Stimulated activated CD4-positive, alpha-beta T cell treated with anti-CD3 and anti-CD28 coated beads, Interleukin-4, amount 100 ng/mL, for 4 hours (primary cell): Measurements from ENCODE around the gene ELOB.

Experiments used
- DNase-seq, 2 experiments: peaks; one replicate each; pipeline ENCODE4 v3.0.0-alpha.2; 2020

ELOB gene

DNA sequence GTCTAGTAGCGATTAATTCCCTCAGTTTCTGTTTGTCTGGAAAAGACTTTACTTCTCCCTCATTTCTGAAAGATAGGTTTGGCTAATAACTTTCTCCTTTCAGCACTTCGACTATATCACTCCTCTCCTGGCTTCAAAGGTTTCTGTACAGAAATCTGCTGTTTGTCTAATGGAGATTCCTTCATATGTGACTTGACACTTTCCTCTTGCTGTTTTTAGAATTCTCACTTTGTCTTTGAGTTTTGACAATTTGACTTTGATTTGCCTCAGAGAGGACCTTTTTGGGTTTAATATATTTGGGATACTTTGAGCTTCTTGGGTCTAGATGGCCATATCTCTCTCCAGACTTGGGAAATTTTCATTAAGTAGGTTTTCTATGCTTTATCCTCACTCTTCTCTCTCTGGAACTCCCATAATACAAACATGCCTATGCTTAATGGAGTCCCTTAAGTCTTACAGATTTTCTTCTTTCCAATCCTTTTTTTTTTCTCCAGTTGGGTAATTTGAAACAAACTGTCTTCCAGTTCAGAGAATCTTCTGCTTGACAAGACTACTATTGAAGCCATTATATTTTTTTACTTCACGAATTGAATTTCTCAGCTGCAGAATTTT, 32.2 kb upstream of the ELOB start:
- no peak for DNase-seq

DNA sequence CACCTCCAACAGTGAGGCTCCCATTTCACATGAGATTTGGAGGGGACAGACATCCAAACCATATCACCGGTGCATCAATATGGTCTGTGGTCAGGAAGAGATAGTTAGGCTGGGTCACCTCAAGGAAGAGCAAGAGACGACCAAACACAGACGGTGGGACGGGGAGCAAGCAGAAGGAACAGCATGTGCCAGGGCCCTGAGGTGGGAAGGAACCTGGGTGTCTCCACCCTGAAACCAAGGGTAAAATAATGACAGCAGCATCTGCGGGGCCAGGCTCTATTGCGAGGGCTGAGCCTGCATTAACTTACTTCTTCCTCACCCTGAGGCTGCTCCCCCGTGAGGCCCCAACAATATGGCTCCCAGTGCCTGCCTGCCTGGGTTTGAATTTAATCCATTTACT, 31.1 kb upstream of the ELOB start:
- DNase-seq: no peak

DNA sequence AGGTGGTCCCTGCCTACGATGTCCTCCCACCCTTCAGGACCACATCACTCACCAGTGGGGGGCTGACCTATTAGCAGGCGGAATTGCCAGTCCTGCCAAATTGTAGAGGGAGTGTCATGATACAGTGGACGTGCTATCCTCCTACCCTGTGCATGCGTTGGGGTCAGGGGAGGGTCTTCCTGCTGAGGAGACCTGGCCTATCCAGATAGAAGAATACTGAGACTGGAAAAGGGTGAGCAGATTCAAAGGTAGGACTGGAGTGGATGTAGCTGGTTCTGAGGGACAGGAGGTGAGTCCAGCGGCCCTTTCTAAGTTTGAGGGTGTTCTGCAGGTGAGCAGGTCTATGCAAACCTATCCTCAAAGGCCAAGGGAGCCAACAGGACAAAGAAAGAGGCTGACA, 29.2 kb upstream of the ELOB start:
- no peak for DNase-seq

DNA sequence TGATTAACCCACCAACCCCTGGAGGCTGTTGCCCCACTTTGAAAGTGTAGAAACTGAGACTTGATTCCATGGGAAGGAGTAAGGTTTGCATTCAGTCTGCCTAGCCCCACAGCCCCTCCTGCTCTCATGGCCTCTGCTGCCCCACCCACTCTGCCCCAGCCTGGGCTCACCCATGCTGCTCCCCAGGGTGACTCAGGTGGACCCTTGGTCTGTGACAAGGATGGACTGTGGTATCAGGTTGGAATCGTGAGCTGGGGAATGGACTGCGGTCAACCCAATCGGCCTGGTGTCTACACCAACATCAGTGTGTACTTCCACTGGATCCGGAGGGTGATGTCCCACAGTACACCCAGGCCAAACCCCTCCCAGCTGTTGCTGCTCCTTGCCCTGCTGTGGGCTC, 27.6 kb upstream of the ELOB start:
- DNase-seq: no peak

DNA sequence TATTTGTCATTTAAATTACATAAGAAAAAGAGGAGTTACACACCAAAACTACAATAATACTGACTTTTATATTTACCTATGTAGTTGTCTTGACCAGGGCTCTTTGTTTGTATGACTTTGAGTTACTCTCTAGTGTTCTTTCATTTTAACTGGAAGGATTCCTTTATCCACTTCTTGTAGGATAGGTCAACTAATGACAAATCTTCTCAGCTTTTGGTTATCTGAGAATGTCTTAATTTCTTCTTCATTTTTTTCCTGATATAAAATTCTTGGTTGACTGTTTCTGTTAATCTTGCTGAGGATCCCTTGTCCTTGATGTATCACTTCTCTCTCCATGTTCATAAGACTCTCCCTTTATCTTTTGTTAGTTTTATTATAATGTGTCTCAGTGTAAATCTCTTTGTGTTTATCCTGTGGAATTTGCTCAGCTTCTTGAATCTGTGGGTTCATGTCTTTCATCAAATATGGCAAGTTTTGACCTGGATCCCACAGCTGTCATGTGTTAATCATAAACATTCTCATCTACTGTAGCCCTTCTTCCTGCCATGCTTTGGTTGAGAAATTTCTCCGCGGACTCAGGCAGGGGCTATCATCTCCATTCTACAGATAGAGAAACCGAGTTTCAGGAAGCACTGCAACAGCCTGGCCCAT, 26.6 kb upstream of the ELOB start:
- no peak for DNase-seq

DNA sequence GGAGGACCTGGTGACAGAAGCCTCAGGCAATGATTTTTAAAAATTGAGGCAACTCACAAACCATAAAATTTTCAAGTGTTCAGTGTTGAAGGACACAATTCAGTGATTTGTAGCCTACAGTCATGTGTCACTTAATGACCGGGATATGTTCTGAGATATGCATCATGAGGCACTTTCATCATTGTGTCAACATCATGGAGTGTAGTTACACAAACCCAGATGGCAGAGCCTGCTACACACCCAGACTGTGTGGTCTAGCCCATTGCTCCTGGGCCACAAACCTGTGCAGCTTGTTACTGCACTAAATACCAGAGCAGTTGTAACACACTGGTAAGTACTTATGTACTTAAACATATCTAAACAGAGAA, 22.8 kb upstream of the ELOB start:
- no peak for DNase-seq

DNA sequence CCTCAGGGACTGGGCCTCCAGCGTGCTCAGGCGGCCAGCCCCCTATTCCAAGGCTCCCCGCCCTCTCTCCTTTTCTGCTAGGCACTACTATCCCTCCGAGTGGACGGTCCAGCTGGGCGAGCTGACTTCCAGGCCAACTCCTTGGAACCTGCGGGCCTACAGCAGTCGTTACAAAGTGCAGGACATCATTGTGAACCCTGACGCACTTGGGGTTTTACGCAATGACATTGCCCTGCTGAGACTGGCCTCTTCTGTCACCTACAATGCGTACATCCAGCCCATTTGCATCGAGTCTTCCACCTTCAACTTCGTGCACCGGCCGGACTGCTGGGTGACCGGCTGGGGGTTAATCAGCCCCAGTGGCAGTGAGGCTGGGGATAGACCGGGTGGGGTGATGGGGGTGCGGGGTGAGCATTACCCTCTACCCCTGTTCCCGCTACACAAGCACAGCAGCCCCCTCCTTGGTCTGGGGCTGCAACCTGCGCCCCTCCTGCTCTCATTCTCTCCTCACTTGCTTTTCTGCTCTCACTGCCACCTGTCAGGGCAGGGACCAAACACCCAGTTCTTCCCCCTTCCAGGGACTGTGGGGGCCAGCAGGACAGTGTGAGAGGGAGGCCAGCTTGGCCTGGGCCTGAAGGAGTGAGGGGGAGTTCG, 22.3 kb upstream of the ELOB start:
- no peak for DNase-seq

DNA sequence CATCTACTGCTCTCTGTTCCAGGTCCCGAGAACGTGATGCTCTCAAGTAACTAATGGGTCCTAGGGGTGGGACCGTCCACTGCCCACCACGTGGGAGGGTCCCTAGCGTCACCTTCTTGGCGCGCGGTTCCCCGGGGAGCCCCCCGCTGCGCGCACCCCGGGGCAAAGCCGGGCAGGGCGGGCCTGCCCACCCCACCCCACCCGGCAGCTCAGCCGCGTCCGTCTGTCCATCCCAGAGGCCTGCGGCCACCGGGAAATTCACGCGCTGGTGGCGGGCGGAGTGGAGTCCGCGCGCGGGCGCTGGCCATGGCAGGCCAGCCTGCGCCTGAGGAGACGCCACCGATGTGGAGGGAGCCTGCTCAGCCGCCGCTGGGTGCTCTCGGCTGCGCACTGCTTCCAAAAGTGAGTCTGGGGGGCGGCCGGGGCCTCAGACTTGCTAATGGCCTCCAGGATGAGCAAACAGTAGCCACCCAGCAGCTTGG, 21.7 kb upstream of the ELOB start:
- no peak for DNase-seq

DNA sequence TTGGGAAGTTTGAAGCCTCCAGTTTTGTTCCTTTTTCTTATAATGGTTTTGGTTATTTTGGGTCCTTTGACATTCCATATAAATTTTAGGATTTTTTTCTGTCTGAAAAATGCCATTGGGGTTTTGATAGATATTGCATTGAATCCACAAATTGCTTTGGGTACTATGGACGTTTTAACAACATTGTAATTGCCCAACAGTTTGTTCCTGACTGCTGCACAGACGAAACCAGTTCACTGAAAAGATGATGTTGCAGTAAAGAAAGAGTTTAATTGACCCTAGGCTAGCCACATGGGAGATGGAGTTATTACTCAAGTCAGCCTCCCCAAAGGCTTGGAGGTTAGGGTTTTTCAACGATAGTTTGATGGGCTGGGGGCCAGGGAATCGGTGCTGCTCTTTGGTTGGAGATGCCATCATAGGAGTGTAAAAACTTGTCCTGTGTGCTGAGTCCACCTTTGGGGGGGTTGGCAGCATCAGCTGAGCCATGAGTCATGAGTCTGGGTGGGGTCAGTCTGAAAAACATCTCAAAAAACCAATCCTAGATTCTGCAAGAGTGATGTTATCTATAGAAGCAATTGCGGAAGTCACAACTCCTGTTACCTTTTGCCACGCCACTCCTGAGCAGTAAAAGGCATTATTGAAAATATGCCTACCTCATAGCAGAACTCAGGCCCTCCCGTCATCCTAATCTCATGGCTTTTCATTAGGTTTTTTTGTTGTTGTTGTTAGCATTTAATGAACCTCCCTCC, 18.5 kb upstream of the ELOB start:
- DNase-seq: no peak

DNA sequence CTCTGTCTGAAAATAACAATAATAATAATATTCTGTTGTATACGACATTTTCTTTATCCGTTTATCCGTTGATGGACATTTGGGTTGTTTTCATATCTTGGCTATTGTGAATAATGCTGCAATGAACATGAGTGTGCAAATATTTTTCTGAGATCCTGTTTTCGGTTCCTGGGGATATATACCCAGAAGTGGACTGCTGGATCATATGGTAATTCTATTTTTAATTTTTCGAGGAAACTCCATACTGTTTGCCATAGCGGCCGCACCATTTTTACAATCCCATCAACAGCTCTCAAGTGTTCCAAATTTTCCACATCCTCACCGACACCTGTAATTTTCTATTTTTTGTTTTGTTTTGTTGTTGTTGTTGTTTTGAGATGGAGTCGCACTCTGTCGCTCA, 15.9 kb upstream of the ELOB start:
- no peak for DNase-seq

DNA sequence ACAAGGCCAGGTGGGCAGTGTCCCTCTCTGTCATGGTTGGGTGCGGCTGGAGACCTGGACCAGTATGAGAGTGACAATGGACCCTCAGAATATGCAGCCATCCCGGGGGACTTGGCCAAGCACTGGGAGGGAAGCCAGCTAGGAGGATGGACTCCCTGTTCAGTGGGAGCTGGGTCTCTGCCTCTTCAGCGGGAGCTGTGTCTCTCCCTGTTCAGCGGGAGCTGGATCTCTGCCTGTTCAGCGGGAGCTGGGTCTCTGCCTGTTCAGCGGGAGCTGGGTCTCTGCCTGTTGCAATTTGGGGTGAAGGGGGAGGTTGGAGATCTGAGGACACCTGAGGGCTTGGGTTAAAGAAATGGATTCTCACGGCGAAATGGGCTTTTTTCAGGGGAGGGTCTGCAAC, 14.1 kb upstream of the ELOB start:
- DNase-seq: no peak

DNA sequence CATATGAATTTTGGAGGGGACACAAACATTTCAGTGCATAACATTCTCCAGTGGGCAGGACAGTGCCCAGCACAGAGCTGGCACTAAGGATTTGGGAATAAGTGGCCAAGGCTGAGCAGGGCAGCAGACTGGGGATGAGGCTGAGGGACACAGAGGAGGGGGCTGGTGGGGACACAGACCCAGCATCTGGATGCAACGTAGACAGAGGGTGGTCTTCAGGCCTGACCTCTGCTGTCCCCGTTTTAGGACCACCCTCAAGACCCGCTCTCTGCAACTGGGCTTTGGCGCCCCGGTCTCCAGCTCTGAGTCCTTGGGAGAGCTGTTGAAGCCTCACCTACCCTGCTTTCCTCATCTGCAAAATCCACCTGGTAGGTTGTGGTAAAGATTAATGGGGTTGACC, 13.6 kb upstream of the ELOB start:
- no peak for DNase-seq

DNA sequence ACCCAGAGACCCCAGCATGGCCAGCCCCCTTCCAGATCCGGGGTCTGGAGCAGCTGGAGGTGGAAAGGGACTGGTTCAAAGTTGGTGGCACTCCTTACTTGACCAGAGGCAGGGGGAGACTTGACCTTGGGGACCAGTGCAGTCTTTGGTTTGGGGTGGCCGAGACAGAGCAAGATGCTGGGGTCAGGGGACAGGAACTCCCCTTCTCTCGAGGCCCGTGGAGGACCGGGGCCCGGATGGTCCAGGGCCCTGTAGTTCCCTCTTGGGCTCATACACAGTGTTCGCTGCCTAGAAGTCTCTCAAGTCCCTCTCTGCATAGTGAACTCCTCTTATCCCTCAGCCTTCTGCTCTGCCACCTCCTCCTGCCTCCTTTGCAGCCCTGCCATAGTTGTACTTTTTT, 10.9 kb upstream of the ELOB start:
- DNase-seq: no peak

DNA sequence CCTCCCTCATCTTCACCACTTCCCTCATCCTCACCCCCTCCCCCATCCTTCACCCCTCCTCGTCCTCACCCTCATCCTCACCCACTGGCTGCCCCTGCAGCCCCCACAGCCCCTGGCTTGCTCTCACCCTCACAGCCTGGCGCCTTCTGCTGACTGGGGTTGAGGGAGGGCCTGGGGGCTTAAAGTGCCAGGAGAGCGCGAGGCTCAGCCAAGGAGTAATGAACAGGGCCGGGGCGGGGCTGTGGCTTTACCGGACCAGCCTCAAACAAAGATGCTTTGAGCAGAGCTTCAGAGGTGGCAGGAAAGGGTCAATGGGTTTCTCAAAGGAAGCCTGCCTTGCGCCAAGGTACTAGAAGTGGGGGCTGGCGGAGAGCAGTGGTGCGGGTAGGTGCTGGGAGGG, 10.3 kb upstream of the ELOB start, which contains the start of gene PRSS33:
TSS of gene PRSS33 (minus strand) at position 155 of the 400 bp plus-strand sequence. CDS start 1,013 bp downstream, outside the sequence.
- no peak for DNase-seq

DNA sequence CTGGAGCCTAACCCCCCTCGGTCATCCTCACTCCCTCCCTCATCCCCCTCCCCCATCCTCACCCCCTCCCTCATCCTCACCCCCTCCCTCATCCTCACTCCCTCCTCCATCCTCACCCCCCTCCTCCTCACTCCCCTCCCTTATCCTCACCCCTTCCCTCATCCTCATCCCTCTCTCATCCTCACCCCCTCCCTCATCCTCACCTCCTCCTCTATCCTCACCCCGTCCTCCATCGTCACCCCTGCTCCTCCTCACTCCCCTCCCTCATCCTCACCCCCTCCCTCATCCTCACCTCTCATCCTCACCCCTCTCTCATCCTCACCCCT, 9.7 kb upstream of the ELOB start:
- no peak for DNase-seq

DNA sequence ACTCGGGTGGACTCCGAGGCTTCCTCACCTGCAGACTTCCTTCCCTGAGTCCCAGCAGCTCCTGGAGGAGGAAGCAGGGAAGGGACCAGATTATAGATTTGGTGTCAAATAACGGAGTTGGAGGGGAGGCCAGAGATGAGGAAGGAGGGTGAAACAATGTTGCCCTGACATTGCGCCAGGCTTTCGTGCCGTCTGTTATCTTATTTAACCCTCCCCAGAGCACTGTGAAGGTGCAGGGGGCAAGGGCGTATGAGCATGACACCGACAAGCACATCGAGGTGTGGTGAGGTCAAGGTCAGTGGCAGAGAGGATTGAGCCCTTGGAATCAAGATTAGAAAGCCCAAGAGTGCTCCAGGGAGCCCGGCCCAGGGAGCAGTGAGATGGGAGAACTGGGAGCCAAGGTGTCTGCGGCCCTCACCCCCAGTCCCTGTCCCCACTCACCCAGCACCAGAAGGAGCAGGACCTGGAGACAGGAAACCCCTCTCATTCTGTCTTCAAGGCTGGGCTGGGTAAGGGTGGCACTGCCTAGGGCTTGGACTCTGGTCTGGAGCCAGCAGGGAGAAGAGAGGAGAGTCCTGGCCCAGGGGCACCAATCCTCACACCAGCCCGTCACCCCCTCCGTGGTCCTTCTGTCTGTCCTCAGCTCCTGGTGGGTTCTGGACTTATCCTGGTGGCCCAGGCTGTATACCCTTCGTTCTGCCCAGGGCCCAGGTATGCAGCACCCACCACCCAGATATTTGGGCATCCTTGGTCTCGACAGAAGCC, 9.2 kb upstream of the ELOB start:
- no peak for DNase-seq

DNA sequence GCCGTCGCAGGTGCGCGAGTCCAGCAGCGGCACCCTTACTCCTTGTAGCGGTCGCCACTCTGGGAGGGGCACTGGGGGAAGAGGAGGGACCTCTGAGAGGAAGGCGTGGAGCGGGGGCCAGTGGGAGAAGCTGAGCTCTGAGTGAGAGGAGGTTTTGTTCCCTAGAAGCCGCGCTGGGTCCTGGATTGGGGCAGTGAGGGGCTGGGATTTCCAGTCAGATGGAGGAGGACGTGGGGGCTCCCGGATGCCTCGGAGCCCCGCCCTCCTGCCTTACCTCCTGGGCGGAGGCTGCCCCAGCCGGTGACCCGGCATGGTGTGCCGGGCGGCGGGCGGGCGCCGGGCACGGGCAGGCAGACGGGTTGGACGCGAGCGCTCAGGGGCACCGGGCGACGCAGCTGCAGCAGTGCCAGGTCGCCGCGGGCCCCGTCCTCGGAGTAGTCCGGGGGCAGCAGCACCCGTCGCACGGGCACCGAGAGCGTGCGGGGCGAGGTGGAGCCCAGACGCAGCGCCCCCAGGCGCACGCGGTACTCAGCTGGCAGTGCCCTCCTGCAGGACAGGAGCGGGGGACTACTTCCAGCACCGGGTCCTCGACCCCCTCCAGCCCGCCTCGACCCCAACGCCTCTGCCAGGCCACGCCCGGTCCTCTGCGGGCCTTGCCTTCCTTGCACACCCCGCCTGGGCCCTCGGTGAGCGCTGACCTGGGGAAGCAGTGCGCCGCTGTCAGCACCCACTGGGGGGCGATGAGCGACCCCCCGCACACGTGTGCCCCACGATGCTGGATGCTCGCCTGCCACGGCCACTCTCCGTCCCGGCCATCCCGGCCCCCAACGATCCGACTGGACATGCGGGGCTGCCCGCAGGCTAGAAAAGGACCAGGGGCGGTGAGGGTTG, 8.3 kb upstream of the ELOB start:
- DNase-seq: peak; percentile 38 to 44

DNA sequence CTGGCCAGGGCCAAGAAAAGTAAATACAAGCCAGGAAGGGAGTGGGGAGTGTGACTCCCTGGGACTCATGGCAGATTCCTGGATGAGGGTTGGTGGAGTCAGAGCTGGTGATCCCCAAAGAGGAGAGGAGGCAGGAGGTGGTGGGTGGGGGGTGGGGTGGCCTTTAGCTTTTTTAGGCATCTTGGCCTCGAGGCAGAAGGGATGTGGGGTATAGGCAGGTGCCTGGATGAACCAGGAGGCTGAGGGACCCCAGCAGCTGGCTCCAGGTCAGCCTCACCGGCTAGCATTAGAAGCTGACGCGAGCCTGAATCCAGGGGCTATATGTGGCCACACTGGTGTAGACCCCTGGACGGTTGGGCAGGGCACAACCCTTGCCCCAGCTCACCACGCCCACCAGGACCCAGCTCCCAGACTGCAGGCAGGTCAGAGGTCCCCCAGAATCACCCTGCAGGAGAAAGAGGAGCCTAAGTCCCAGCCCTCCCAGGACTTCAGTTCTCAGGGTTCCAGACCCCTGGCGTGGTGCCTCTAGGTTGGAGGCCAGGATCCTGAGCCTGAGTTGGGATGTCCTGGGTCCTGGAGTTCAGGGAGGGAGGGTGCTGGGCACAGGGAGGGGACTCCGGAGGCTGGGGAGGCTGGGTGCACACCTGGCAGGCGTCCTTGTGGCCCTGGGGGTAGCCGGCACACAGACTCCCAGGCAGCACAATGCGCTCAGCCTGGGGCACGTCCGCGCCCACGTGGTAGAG, 7.4 kb upstream of the ELOB start:
- no peak for DNase-seq

DNA sequence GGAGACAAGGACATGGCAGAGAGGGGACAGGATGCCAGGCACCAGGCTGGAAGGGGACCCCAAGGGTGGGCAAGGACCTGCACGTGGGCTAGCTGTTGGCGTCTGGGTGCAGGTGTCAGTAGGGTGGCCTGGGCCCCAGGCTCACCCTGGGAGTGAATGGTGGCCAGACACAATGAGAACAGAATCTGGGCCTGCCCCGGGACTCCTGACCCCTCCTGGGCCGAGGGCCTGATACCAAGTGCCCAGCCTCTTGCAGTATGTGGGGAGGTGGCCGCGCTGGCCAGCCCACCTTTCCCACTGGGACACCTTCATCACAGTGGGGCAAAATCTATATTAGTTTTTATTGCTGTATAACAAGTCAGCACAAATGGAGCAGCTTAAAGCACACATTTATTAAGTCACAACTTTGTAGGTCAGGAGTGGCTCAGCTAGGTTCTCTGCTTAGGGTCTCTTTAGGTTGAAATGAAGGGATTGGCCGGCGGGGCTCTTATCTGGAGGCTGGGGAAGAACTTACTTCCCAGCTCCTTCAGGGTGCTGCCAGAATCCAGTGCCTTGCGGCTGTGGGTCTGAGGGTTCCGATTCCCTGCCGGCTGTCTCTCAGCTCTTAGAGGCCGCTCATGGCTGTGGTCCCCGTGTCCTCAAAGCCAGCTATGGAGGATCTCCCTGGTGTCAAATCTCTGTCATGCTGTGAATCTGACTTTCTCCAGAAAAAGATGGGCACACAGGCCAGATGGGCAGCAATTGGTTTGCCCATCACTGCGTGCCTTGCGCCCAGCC, 6.7 kb upstream of the ELOB start:
- no peak for DNase-seq

DNA sequence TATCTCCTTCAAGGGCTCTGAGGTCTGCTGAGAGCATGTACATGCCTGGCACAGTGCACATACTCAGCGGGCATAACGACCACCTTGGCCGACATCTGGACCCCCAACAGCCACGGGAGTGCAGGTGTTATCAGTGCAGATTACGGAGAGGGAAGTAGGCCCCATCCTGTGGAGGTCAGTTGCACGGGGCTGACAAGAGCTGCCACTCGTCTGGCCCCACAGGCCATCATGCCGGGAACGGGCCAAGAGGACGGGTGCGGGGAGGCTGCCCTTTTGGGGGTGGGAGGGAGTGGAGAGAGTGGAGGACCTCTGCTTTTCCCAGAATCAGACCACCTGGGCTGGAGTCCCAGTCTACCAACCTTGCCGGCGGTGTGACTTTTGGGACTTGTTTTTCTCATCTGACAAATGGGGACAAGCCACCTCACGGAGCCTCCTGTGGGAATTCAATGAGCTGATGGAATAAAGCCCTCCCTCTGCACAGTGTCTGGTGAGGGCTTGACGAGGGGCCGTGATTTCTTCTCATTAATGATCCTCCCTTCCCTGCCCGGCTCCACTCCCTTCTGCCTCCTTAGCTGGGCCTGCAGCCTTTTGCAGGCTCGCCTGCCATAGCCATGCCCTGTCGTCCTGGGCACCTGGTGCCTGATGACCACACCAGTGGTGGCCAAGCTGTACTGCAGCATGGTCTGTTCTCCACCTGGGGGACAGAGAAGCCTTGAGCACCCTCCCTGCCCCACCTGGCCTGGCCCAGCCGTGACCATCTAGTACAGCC, 5.7 kb upstream of the ELOB start:
- no peak for DNase-seq
